ENCODE measurements around the gene DYNLT1.
A peak's percentile ranks its signal among the peaks of the same experiment; 100 is the strongest.
"Not testable (repeated sequence)": the region's sequence is repeated elsewhere in the genome, so short reads cannot be mapped to it uniquely, and the experiment has no call there.

Gene DYNLT1

GRCh38 chr6:158638324-158638854 is 6.2 kb downstream of the DYNLT1 start:
- no peak for DNase-seq

GRCh38 chr6:158636778-158637177 is 7.8 kb downstream of the DYNLT1 start:
- no peak for DNase-seq

- DNase-seq = no peak
These were observed 9.0 kb downstream of the DYNLT1 start for GRCh38 chr6:158635427-158636073.

GRCh38 chr6:158634695-158635426 is 9.7 kb downstream of the DYNLT1 start:
- DNase-seq = no peak

GRCh38 chr6:158633127-158633526 is 11.4 kb downstream of the DYNLT1 start:
- no peak for DNase-seq

- DNase-seq = not testable (repeated sequence)
These were observed 11.9 kb downstream of the DYNLT1 start for GRCh38 chr6:158632538-158633119.

- no peak for DNase-seq
These were observed 12.6 kb downstream of the DYNLT1 start for GRCh38 chr6:158631678-158632537.

- DNase-seq = no peak
These were observed 13.5 kb downstream of the DYNLT1 start for GRCh38 chr6:158630938-158631616.

- peak; percentile 38 for DNase-seq
These were observed 14.9 kb downstream of the DYNLT1 start for GRCh38 chr6:158629367-158630221.

GRCh38 chr6:158628542-158628941 is 16.0 kb downstream of the DYNLT1 start:
- no peak for DNase-seq

- no peak for DNase-seq
These were observed 16.7 kb downstream of the DYNLT1 start for GRCh38 chr6:158627940-158628211.

- no peak for DNase-seq
These were observed 17.2 kb downstream of the DYNLT1 start for GRCh38 chr6:158627168-158627939.

GRCh38 chr6:158626360-158627167 is 18.0 kb downstream of the DYNLT1 start:
- DNase-seq = no peak

- no peak for DNase-seq
These were observed 18.6 kb downstream of the DYNLT1 start for GRCh38 chr6:158625881-158626305.

- no peak for DNase-seq
These were observed 19.6 kb downstream of the DYNLT1 start for GRCh38 chr6:158624684-158625682.

GRCh38 chr6:158622545-158623190 is 21.9 kb downstream of the DYNLT1 start:
- DNase-seq = no peak

GRCh38 chr6:158621694-158622544 is 22.6 kb downstream of the DYNLT1 start:
- DNase-seq = no peak

Measured in NCI-H2029 (cell line).